ENCODE data around the gene LHX4.

GRCh38 chr1:180261030-180261429 lies 31.0 kb downstream of the LHX4 start:
- no peak for TF ChIP-seq CTCF (conservative IDR thresholded peaks at IDR 0.05; ENCODE audit: low read depth, low read length)
- TF ChIP-seq POLR2A (IDR thresholded peaks at IDR 0.05; ENCODE audit: low read depth, low read length): no peak
- no peak for TF ChIP-seq RFX5 (IDR thresholded peaks at IDR 0.05; ENCODE audit: low read depth, low read length)
- TF ChIP-seq BHLHE40 (IDR thresholded peaks at IDR 0.05; ENCODE audit: low read depth, low read length): no peak
- no peak for TF ChIP-seq RAD21 (IDR thresholded peaks at IDR 0.05; ENCODE audit: low read length)
- TF ChIP-seq CHD1 (IDR thresholded peaks at IDR 0.05; ENCODE audit: low read depth, low read length): no peak
- TF ChIP-seq, protein P1, sequence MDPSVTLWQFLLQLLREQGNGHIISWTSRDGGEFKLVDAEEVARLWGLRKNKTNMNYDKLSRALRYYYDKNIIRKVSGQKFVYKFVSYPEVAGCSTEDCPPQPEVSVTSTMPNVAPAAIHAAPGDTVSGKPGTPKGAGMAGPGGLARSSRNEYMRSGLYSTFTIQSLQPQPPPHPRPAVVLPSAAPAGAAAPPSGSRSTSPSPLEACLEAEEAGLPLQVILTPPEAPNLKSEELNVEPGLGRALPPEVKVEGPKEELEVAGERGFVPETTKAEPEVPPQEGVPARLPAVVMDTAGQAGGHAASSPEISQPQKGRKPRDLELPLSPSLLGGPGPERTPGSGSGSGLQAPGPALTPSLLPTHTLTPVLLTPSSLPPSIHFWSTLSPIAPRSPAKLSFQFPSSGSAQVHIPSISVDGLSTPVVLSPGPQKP (IDR thresholded peaks at IDR 0.05; ENCODE audit: borderline replicate concordance, low read depth, low read length): no peak
- TF ChIP-seq FOS (IDR thresholded peaks at IDR 0.05; ENCODE audit: low read depth, low read length): no peak
- TF ChIP-seq MAZ (IDR thresholded peaks at IDR 0.05; ENCODE audit: borderline replicate concordance, low read depth, low read length): no peak
- TF ChIP-seq USF2 (IDR thresholded peaks at IDR 0.05; ENCODE audit: low read depth, low read length): no peak
- TF ChIP-seq RCOR1 (IDR thresholded peaks at IDR 0.05; ENCODE audit: insufficient replicate concordance, low read length): no peak
- no peak for TF ChIP-seq SMC3 (IDR thresholded peaks at IDR 0.05; ENCODE audit: low read depth, low read length)

Measured in IMR-90 (cell line).